ENCODE measurements around the gene EGR4.

The EGR4 gene

DNA sequence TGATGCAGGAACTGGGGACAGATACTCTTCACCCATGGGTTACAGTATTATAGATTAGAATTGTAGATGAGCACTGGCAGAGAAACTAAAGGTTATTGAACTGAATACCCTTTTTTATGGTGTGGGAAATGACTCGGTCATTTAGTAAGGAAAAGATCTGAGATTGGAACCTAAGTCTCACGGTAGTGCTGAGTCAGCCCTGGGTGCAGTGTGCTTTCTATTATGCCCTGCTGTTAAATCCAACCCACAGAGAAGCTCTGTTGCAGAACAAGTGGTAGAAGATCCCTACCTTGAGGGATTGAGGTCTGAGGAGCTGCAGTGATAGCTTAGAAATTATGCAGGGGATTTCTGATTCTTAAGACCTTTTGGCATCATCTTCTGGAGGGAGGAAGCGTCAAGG is 46.5 kb downstream of the EGR4 start:
- in situ Hi-C loops (cut with HindIII; ENCODE audit: low pct_ligation_motif_present, low sequenced_read_pairs): no loop called here
- Histone ChIP-seq H3K27ac (no peak overlapping the region), H3K36me3 (replicated peaks) (peaks cover 82% of the 10 kb centered on the region), H3K27me3 (replicated peaks) (no peaks in the 10 kb centered on the region), H3K4me3 (ENCODE audit: low read depth, low read length) (no peak overlapping the region)
- TF ChIP-seq, protein P1, sequence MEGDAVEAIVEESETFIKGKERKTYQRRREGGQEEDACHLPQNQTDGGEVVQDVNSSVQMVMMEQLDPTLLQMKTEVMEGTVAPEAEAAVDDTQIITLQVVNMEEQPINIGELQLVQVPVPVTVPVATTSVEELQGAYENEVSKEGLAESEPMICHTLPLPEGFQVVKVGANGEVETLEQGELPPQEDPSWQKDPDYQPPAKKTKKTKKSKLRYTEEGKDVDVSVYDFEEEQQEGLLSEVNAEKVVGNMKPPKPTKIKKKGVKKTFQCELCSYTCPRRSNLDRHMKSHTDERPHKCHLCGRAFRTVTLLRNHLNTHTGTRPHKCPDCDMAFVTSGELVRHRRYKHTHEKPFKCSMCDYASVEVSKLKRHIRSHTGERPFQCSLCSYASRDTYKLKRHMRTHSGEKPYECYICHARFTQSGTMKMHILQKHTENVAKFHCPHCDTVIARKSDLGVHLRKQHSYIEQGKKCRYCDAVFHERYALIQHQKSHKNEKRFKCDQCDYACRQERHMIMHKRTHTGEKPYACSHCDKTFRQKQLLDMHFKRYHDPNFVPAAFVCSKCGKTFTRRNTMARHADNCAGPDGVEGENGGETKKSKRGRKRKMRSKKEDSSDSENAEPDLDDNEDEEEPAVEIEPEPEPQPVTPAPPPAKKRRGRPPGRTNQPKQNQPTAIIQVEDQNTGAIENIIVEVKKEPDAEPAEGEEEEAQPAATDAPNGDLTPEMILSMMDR (IDR thresholded peaks at IDR 0.05; ENCODE audit: low read depth, low read length, missing control alignments): no peak
- no peak for DNase-seq

DNA sequence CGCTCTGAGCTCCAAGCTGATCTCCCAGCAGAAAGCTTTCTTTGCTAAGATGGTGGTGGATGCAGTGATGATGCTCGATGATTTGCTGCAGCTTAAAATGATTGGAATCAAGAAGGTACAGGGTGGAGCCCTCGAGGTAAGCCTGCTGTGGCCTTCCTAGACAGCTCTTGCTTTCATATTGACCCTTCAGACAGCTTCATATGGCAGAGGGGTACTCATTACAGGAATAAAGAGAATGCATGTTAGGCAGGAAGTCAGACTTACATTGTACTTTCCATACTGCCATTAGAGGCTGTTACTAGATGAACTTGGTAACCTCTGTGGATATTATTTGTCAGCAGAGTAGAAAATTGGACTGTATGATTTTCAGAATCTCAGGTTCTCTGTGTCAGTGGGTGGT is 48.8 kb downstream of the EGR4 start:
- in situ Hi-C loops (cut with HindIII; ENCODE audit: low pct_ligation_motif_present, low sequenced_read_pairs): no loop called here
- Histone ChIP-seq H3K4me3 (ENCODE audit: low read depth, low read length) (no peak overlapping the region), H3K36me3 (replicated peaks) (peaks cover 80% of the 10 kb centered on the region), H3K27me3 (replicated peaks) (no peaks in the 10 kb centered on the region), H3K27ac (no peak overlapping the region)
- TF ChIP-seq, protein P1 (IDR thresholded peaks at IDR 0.05; ENCODE audit: low read depth, low read length, missing control alignments): no peak
- no peak for DNase-seq

DNA sequence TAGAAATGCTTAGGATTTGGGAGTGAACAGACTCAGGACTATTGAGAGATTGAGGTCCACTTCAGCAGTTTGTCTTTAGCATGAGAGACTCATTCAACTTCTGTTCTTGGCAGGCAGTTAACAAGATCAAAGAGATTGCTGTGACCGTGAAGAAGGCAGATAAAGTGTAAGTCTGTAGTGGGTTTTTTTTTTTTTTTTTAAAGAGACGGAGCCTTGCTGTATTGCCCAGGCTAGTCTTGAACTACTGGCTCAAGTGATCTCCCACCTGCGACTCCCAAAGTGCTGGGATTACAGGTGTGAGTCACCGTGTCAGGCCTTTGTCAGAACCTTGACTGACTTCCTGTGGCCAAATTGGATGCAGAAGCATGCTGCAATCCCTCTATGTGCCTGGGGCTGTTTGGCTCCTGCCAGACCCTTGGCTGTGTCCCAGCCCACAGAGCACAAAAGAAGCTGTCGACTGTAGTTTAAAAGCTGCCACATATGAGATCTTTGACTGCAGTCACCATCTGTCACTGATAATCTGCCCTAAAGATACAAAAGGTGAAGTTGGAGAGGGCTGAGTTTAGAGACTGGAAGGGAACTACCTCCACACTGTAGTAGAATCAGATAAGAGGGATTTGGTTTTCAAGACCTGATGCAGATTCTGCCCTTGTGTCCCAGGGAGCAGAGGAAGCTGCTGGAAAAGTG is 49.3 kb downstream of the EGR4 start:
- in situ Hi-C loops (cut with HindIII; ENCODE audit: low pct_ligation_motif_present, low sequenced_read_pairs): no loop called here
- TF ChIP-seq, protein P1 (IDR thresholded peaks at IDR 0.05; ENCODE audit: low read depth, low read length, missing control alignments): no peak
- H3K27me3 ChIP-seq (replicated peaks): no peaks in the 10 kb centered on the region
- DNase-seq: no peak
- H3K27ac ChIP-seq: no peak overlapping the region
- peaks cover 74% of the 10 kb centered on the region for H3K36me3 ChIP-seq (replicated peaks)
- no peak overlapping the region for H3K4me3 ChIP-seq (ENCODE audit: low read depth, low read length)
